Tibial nerve (tissue), 4 donors: ENCODE data around the gene GNAT2.

Experiments used
- CTCF ChIP-seq, 5 experiments: fragments of 200-600 bp in 3 of 5; fragments of 450-650 bp in 2 of 5; sonication (generic) in 3 of 5; IDR thresholded peaks; one replicate each; pipeline ENCODE4 v1.5.1; 2016 to 2019; ENCODE audit warnings: antibody characterized with exemption in 5 of 5, mild to moderate bottlenecking in 3 of 5, moderate library complexity in 2 of 5
- EP300 ChIP-seq, 2 donors: sonication (generic); formaldehyde crosslinking; IDR thresholded peaks; one replicate each; pipeline ENCODE4 v1.6.1; 2017; ENCODE audit warnings: antibody characterized with exemption in 2 of 2, mild to moderate bottlenecking in 1 of 2
- POLR2A ChIP-seq, 2 donors: fragments of 450-650 bp; IDR thresholded peaks; one replicate each; pipeline ENCODE4 v1.6.1; 2017; ENCODE audit warnings: antibody characterized with exemption in 2 of 2, mild to moderate bottlenecking in 2 of 2, moderate library complexity in 2 of 2

GRCh38 chr1:109653306-109653705 is 33.9 kb upstream of the GNAT2 start:
- TF ChIP-seq POLR2A (IDR thresholded peaks at IDR 0.05) (no peak), EP300 (IDR thresholded peaks at IDR 0.05) (no peak), CTCF (IDR thresholded peaks at IDR 0.05) (no peak)
